ENCODE results near the gene ACTG1.

ACTG1 gene

GRCh38 chr17:81539961-81540675, 27.5 kb upstream of the ACTG1 start:
- DNase-seq (ENCODE audit: low spot score) = no peak
- Mint-ChIP-seq H3K36me3 (ENCODE audit: low read depth) (peaks cover 3% of the 10 kb centered on the region), H3K4me3 (no peak overlapping the region), H3K9me3 (no peaks in the 10 kb centered on the region), H3K27me3 (ENCODE audit: low read depth) (peaks cover 9% of the 10 kb centered on the region), H3K4me1 (ENCODE audit: low read depth) (no peaks in the 10 kb centered on the region), H3K27ac (no peak overlapping the region)

GRCh38 chr17:81539571-81539900, 26.9 kb upstream of the ACTG1 start:
- no peaks in the 10 kb centered on the region for H3K9me3 Mint-ChIP-seq
- H3K27ac Mint-ChIP-seq = no peak overlapping the region
- H3K36me3 Mint-ChIP-seq (ENCODE audit: low read depth) = peaks cover 3% of the 10 kb centered on the region
- no peaks in the 10 kb centered on the region for H3K4me1 Mint-ChIP-seq (ENCODE audit: low read depth)
- peaks cover 9% of the 10 kb centered on the region for H3K27me3 Mint-ChIP-seq (ENCODE audit: low read depth)
- no peak for DNase-seq (ENCODE audit: low spot score)
- H3K4me3 Mint-ChIP-seq = no peak overlapping the region

- Mint-ChIP-seq H3K27ac (no peak overlapping the region), H3K27me3 (ENCODE audit: low read depth) (peaks cover 9% of the 10 kb centered on the region), H3K36me3 (ENCODE audit: low read depth) (peaks cover 3% of the 10 kb centered on the region), H3K9me3 (no peaks in the 10 kb centered on the region), H3K4me1 (ENCODE audit: low read depth) (no peaks in the 10 kb centered on the region), H3K4me3 (no peak overlapping the region)
- DNase-seq (ENCODE audit: low spot score) = no peak
Measured at GRCh38 chr17:81538651-81539570, 26.3 kb upstream of the ACTG1 start.

- no peak for DNase-seq (ENCODE audit: low spot score)
- Mint-ChIP-seq H3K4me1 (ENCODE audit: low read depth) (no peaks in the 10 kb centered on the region), H3K27me3 (ENCODE audit: low read depth) (peaks cover 9% of the 10 kb centered on the region), H3K27ac (no peak overlapping the region), H3K4me3 (no peak overlapping the region), H3K9me3 (no peaks in the 10 kb centered on the region), H3K36me3 (ENCODE audit: low read depth) (peaks cover 3% of the 10 kb centered on the region)
Measured at GRCh38 chr17:81537856-81538555, 25.4 kb upstream of the ACTG1 start.

GRCh38 chr17:81537343-81537855, 24.8 kb upstream of the ACTG1 start:
- Mint-ChIP-seq H3K4me1 (ENCODE audit: low read depth) (no peaks in the 10 kb centered on the region), H3K9me3 (no peaks in the 10 kb centered on the region)

GRCh38 chr17:81536299-81537290, 24.0 kb upstream of the ACTG1 start:
- no peak overlapping the region for H3K27ac Mint-ChIP-seq
- no peak for DNase-seq (ENCODE audit: low spot score)
- H3K4me3 Mint-ChIP-seq = no peak overlapping the region
- no peaks in the 10 kb centered on the region for H3K9me3 Mint-ChIP-seq
- peaks cover 2% of the 10 kb centered on the region for H3K36me3 Mint-ChIP-seq (ENCODE audit: low read depth)
- H3K27me3 Mint-ChIP-seq (ENCODE audit: low read depth) = peaks cover 9% of the 10 kb centered on the region
- H3K4me1 Mint-ChIP-seq (ENCODE audit: low read depth) = no peaks in the 10 kb centered on the region

More at GRCh38 chr17:81537343-81537855, 24.8 kb upstream of the ACTG1 start:
- Mint-ChIP-seq H3K36me3 (ENCODE audit: low read depth) (peaks cover 3% of the 10 kb centered on the region), H3K27ac (no peak overlapping the region), H3K27me3 (ENCODE audit: low read depth) (peaks cover 9% of the 10 kb centered on the region), H3K4me3 (no peak overlapping the region)
- DNase-seq (ENCODE audit: low spot score) = no peak

GRCh38 chr17:81535480-81536298, 23.1 kb upstream of the ACTG1 start:
- H3K27me3 Mint-ChIP-seq (ENCODE audit: low read depth) = peaks cover 9% of the 10 kb centered on the region
- H3K36me3 Mint-ChIP-seq (ENCODE audit: low read depth) = no peaks in the 10 kb centered on the region
- no peaks in the 10 kb centered on the region for H3K9me3 Mint-ChIP-seq
- DNase-seq (ENCODE audit: low spot score) = no peak
- no peaks in the 10 kb centered on the region for H3K4me1 Mint-ChIP-seq (ENCODE audit: low read depth)
- no peak overlapping the region for H3K4me3 Mint-ChIP-seq
- no peak overlapping the region for H3K27ac Mint-ChIP-seq

GRCh38 chr17:81535007-81535328, 22.4 kb upstream of the ACTG1 start:
- no peak for DNase-seq (ENCODE audit: low spot score)
- Mint-ChIP-seq H3K27ac (no peak overlapping the region), H3K9me3 (no peaks in the 10 kb centered on the region), H3K27me3 (ENCODE audit: low read depth) (peaks cover 9% of the 10 kb centered on the region), H3K36me3 (ENCODE audit: low read depth) (no peaks in the 10 kb centered on the region), H3K4me3 (no peak overlapping the region), H3K4me1 (ENCODE audit: low read depth) (no peaks in the 10 kb centered on the region)

- peaks cover 9% of the 10 kb centered on the region for H3K27me3 Mint-ChIP-seq (ENCODE audit: low read depth)
- H3K27ac Mint-ChIP-seq = no peak overlapping the region
- no peaks in the 10 kb centered on the region for H3K4me1 Mint-ChIP-seq (ENCODE audit: low read depth)
- no peak for DNase-seq (ENCODE audit: low spot score)
- H3K9me3 Mint-ChIP-seq = no peaks in the 10 kb centered on the region
- H3K36me3 Mint-ChIP-seq (ENCODE audit: low read depth) = no peaks in the 10 kb centered on the region
- no peak overlapping the region for H3K4me3 Mint-ChIP-seq
Measured at GRCh38 chr17:81534157-81535006, 21.8 kb upstream of the ACTG1 start.

- no peak for DNase-seq (ENCODE audit: low spot score)
- peaks cover 9% of the 10 kb centered on the region for H3K27me3 Mint-ChIP-seq (ENCODE audit: low read depth)
- H3K27ac Mint-ChIP-seq = no peak overlapping the region
- H3K36me3 Mint-ChIP-seq (ENCODE audit: low read depth) = no peaks in the 10 kb centered on the region
- no peak overlapping the region for H3K4me3 Mint-ChIP-seq
- no peaks in the 10 kb centered on the region for H3K4me1 Mint-ChIP-seq (ENCODE audit: low read depth)
- no peaks in the 10 kb centered on the region for H3K9me3 Mint-ChIP-seq
Measured at GRCh38 chr17:81533339-81534141, 20.9 kb upstream of the ACTG1 start.

GRCh38 chr17:81532490-81533287, 20.1 kb upstream of the ACTG1 start:
- Mint-ChIP-seq H3K9me3 (no peaks in the 10 kb centered on the region), H3K27me3 (ENCODE audit: low read depth) (peaks cover 9% of the 10 kb centered on the region)

More at GRCh38 chr17:81532490-81533287, 20.1 kb upstream of the ACTG1 start:
- no peak overlapping the region for H3K27ac Mint-ChIP-seq
- no peak overlapping the region for H3K4me3 Mint-ChIP-seq
- no peak for DNase-seq (ENCODE audit: low spot score)
- H3K4me1 Mint-ChIP-seq (ENCODE audit: low read depth) = no peaks in the 10 kb centered on the region
- H3K36me3 Mint-ChIP-seq (ENCODE audit: low read depth) = no peaks in the 10 kb centered on the region
